Lung (tissue), 16 donors: Measurements from ENCODE around the gene MRGPRE. TPM values are rescaled to one million over a fixed set of nuclear protein-coding genes. Genes with fewer than 3 reads are reported as not detected.
A peak's percentile ranks its signal among the peaks of the same experiment; 100 is the strongest.
"Not testable (repeated sequence)": the region's sequence is repeated elsewhere in the genome, so short reads cannot be mapped to it uniquely, and the experiment has no call there.

ENCODE experiments used
- ATAC-seq: fragments of 200-7000 bp; cut with Tn5 transposase; one replicate; pipeline ENCODE4 v1.9.1; 2020; ENCODE audit warnings: moderate number of reproducible peaks; ENCODE audit not compliant: insufficient read depth, low FRiP score
- DNase-seq, 3 donors: peaks; one replicate each; pipeline ENCODE4 v3.0.0-alpha.2; 2013 to 2017
- H3K27ac ChIP-seq, 2 donors: one replicate each; pipeline ENCODE4 v1.5.1; 2013; ENCODE audit warnings: mild to moderate bottlenecking in 2 of 2, moderate library complexity in 2 of 2, control low read depth in 1 of 2, inconsistent platforms in 1 of 2, low read depth in 1 of 2, low read length in 1 of 2
- H3K27me3 ChIP-seq, 3 donors: one replicate each; pipeline ENCODE4 v1.5.1; 2013; ENCODE audit warnings: low read length in 2 of 3; ENCODE audit not compliant: control insufficient read depth in 3 of 3, insufficient read depth in 3 of 3
- H3K36me3 ChIP-seq, 4 donors: one replicate each; pipeline ENCODE4 v1.5.1; 2013; ENCODE audit warnings: low read length in 4 of 4, mild to moderate bottlenecking in 1 of 4, moderate library complexity in 1 of 4; ENCODE audit not compliant: control insufficient read depth in 4 of 4, insufficient read depth in 4 of 4
- H3K4me1 ChIP-seq, 5 donors: one replicate each; pipeline ENCODE4 v1.5.1; 2013; ENCODE audit warnings: low read length in 5 of 5, mild to moderate bottlenecking in 2 of 5, moderate library complexity in 1 of 5; ENCODE audit not compliant: control insufficient read depth in 5 of 5, insufficient read depth in 5 of 5
- H3K4me3 ChIP-seq: one replicate; pipeline ENCODE4 v1.5.1; 2013; ENCODE audit warnings: mild to moderate bottlenecking, control low read depth, moderate library complexity
- H3K9ac ChIP-seq, 2 donors: one replicate each; pipeline ENCODE4 v1.5.1; 2013; ENCODE audit warnings: low read length in 2 of 2, control low read depth in 1 of 2; ENCODE audit not compliant: insufficient read depth in 1 of 2
- H3K9me3 ChIP-seq, 4 donors: one replicate each; pipeline ENCODE4 v1.5.1; 2013; ENCODE audit warnings: low read length in 3 of 4, mild to moderate bottlenecking in 1 of 4, moderate library complexity in 1 of 4; ENCODE audit not compliant: control insufficient read depth in 4 of 4, insufficient read depth in 3 of 4
- CTCF ChIP-seq: IDR thresholded peaks from 2 replicates; pipeline ENCODE4 v1.5.1; 2012; ENCODE audit warnings: mild to moderate bottlenecking; ENCODE audit errors: control extremely low read depth, extremely low read depth
- WGBS, 2 donors: extraction: QIAGEN DNeasy Blood & Tissue Kit; methylation state at CpG; one replicate each; pipeline ENCODE4 v1.1.7; 2013; 5-methylcytosine and 5-hydroxymethylcytosine counted together
- long read RNA-seq, 5 donors: transcript quantifications; one replicate each; lab custom pipeline, GENCODE V29; 2026
- polyA plus RNA-seq, 2 donors: library from polyadenylated mRNA; stranded (reverse); fragments of 200-250 nt; gene quantifications; one replicate each; pipeline ENCODE4 v1.2.1, GENCODE V29; 2013
- total RNA-seq, 2 donors: library from RNA; depleted of rRNA in 1 of 2; stranded (reverse); fragments of >200 nt in 1 of 2; gene quantifications; one replicate each; pipeline ENCODE4 v1.2.1, GENCODE V29; 2014 to 2021
- donor health status: control.
- donor health status: control.
- donor health status: Bipolar disorder and iron deficiency.
- donor health status: healthy.
- donor health status: DM: yes; HTN: yes; CAD: no.

The MRGPRE gene
- total RNA-seq (under 1 TPM in 1 of 2 donors, not detected in 1; 0.18 TPM), polyA plus RNA-seq (under 1 TPM; 0.03 to 0.16 TPM)
- long read RNA-seq, donor 1, result 0 reads
- long read RNA-seq, donor 2, result 0 reads
- long read RNA-seq, donor 3, result 0 reads
- long read RNA-seq, donor 4, result 0 reads
- long read RNA-seq, donor 5, result 0 reads

GRCh38 chr11:3231851-3232744 lies at the start of gene MRGPRE:
Gene MRGPRE (minus strand): TSS chr11:3232417. CDS start chr11:3228799, 3,618 bp downstream.
- WGBS, 2 donors, result 52 to 76% methylated on average over 39 of the region's 39 CpGs
- H3K4me3 ChIP-seq, result no peak within 1 kb of the TSS
- peaks cover 0 to 4% (median 3%) of the 10 kb centered on the region in 3 donors for H3K27me3 ChIP-seq
- ATAC-seq (no peak), DNase-seq (peak; percentile 16 to 60 (median 44))
- H3K9ac ChIP-seq, result no peak within 1 kb of the TSS
- TF ChIP-seq CTCF, result no peak
- H3K27ac ChIP-seq, result no peak within 1 kb of the TSS
- H3K36me3 ChIP-seq, result no peaks in the 10 kb centered on the region
- no peaks in the 10 kb centered on the region for H3K9me3 ChIP-seq
- H3K4me1 ChIP-seq, result no peaks in the 10 kb centered on the region

GRCh38 chr11:3281146-3281545 lies 48.9 kb upstream of the MRGPRE start:
- DNase-seq, H3K9me3 ChIP-seq, H3K36me3 ChIP-seq, H3K4me1 ChIP-seq, H3K27me3 ChIP-seq, H3K9ac ChIP-seq, ATAC-seq, H3K27ac ChIP-seq, H3K4me3 ChIP-seq: not testable (repeated sequence)
- WGBS, 2 donors, result 85 to 93% methylated on average over 3 to 6 of the region's 10 CpGs

GRCh38 chr11:3280662-3281061 lies 48.4 kb upstream of the MRGPRE start:
- H3K9me3 ChIP-seq, H3K9ac ChIP-seq, H3K4me3 ChIP-seq, H3K36me3 ChIP-seq, DNase-seq, H3K27ac ChIP-seq, H3K27me3 ChIP-seq, H3K4me1 ChIP-seq: not testable (repeated sequence)
- WGBS, 2 donors, result no CpG with 5 or more reads among the region's 10 CpGs
- peak; percentile 19 for ATAC-seq

GRCh38 chr11:3278922-3279321 lies 46.7 kb upstream of the MRGPRE start:
- 80% methylated on average over 1 of the region's 4 CpGs; no CpG with 5 or more reads in 1 of the 2 donors for WGBS, 2 donors
- not testable (repeated sequence) for H3K9me3 ChIP-seq, H3K27ac ChIP-seq, H3K36me3 ChIP-seq, H3K4me1 ChIP-seq, H3K27me3 ChIP-seq, ATAC-seq, H3K9ac ChIP-seq, DNase-seq, H3K4me3 ChIP-seq

- H3K9me3 ChIP-seq, DNase-seq, H3K27ac ChIP-seq, H3K27me3 ChIP-seq, H3K4me1 ChIP-seq, H3K9ac ChIP-seq, H3K4me3 ChIP-seq, ATAC-seq, H3K36me3 ChIP-seq: not testable (repeated sequence)
- 74 to 88% methylated on average over 2 to 3 of the region's 8 CpGs for WGBS, 2 donors
These were observed 41.4 kb upstream of the MRGPRE start for GRCh38 chr11:3273629-3274028.

- H3K36me3 ChIP-seq, H3K4me1 ChIP-seq, H3K9me3 ChIP-seq, H3K9ac ChIP-seq, H3K4me3 ChIP-seq, ATAC-seq, H3K27me3 ChIP-seq, H3K27ac ChIP-seq, DNase-seq: not testable (repeated sequence)
- 41 to 47% methylated on average over 5 to 6 of the region's 7 CpGs for WGBS, 2 donors
These were observed 30.3 kb upstream of the MRGPRE start for GRCh38 chr11:3262548-3262947.

- not testable (repeated sequence) for H3K9ac ChIP-seq, H3K36me3 ChIP-seq, H3K27ac ChIP-seq, ATAC-seq, H3K9me3 ChIP-seq, H3K4me1 ChIP-seq, H3K4me3 ChIP-seq, DNase-seq, H3K27me3 ChIP-seq
- 62 to 69% methylated on average over 4 to 6 of the region's 8 CpGs for WGBS, 2 donors
These were observed 29.6 kb upstream of the MRGPRE start for GRCh38 chr11:3261831-3262230.
